ENCODE results near the gene RGL1.
A peak's percentile ranks its signal among the peaks of the same experiment; 100 is the strongest.
"Not testable (repeated sequence)": the region's sequence is repeated elsewhere in the genome, so short reads cannot be mapped to it uniquely, and the experiment has no call there.

Gene RGL1

DNA sequence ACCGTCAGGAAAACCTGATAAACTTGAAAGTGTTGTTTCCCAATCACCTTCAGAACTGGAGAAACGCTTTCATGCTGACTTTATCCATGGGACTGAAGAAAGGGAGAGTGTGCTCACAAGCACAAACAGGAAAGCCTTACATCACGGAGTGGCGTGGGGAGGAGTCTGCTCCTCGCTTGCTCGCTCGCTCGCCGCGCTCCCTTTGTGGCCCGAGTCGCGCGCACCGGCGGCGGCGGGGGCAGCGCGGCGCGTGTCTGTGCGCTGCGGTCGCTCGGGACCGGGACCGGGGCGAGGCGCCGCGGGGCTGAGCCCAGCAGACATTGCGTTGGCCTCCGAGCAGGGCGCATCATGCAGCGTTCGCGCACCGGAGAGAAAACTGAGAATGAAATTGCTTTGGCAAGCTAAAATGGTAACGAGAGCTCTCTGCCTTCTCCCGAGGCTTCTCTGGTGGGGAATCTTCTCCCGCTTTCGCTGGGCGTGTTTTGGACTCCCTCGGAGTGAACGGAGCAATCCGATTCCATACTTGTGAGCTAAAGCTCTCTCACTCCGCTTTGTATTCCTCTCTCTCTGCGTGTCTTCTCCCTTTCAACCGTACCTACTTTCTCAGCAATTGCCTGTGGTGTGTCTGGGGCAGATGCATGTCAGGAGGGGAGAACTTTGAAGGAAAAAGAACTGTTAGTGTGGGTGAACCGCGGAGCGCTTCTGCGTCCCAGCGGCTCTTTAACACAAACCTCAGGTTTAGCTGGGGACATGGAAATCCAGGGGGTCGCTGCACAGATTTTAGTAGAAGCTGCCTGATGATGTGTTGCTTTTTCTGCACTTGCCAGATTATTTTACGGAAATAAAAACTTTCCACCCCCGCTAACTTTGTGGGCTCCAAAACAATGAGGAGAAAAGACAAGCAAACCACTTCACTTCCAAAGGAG, at the start of gene RGL1:
TSS of gene RGL1 (plus strand) at position 205 of the 926 bp plus-strand sequence. CDS start at position 383, 178 bp downstream.
- peak; percentile 60 for DNase-seq

DNA sequence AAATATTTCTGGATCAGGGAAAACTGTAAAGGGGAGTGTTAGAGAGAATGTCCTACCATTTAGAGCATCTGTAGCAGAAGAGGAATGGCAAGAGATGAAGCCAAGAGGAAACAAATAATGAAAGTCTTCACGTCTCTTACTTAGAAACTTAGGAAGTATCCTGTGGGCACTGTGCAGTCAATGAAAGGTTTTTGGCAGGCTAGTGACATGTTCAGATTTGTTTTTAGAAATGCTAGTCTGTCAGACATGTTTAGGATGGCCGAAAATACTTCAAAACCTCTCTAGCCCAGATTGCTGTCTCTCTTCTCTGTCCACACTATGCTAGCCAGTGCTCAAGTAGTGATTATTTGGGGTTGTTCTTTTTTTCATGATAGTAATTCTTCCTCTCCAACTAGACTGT, 48.6 kb upstream of the RGL1 start:
- no peak for DNase-seq

DNA sequence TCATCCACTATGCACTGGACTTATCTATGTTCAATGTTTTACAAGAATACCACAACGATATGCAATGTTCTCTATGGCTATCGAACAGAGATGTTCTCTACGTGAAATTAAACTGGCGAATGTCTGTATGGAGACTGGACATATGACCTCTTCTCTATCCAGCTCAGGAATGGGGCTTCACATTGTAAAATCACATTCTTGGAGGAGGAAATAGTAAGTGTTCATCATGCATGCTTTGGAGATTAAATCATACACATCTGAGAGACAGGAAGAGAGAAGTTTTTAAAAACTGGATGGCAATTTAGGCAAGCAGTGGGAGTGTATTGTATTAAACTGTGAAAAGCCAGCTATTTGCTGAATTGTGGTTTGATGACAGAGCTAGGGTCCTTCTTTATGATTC, 47.9 kb upstream of the RGL1 start:
- DNase-seq = no peak

DNA sequence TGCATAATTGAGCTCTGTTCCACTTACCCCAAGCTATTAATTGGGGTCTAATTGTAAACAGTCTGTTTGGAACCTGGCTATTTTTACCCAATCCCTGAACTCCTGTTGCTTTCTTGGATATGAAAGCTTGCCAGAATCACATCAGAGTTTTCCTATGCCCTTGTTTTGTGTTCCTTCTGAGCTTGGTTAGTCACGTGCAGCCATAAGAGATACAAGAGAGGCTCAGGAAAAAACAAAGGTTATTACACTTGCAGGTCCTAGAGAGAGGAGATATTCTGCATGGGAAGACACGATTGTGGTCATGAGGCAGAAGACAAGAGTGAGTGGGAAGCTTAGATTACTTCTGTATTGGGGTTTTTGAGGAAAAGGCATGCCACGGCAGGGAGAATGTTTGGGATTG, 46.0 kb upstream of the RGL1 start:
- DNase-seq = no peak

DNA sequence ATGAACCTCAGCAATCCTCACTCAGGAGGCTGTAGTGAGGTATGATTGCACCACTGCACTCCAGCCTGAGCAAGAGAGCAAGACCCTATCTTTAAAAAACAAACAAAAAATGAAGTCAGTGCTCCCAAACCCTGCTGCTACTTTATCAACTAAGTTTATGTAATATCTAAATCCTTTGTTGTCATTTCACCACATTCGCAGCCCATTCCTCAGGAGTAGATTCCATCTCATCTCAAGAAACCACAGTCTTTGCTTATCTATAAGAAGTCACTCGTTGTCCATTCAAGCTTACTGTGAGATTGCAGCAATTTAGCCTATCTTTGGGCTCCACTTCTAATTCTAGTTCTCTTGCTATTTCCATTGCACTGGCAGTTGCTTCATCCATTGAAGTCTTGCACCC, 44.3 kb upstream of the RGL1 start:
- DNase-seq = no peak

DNA sequence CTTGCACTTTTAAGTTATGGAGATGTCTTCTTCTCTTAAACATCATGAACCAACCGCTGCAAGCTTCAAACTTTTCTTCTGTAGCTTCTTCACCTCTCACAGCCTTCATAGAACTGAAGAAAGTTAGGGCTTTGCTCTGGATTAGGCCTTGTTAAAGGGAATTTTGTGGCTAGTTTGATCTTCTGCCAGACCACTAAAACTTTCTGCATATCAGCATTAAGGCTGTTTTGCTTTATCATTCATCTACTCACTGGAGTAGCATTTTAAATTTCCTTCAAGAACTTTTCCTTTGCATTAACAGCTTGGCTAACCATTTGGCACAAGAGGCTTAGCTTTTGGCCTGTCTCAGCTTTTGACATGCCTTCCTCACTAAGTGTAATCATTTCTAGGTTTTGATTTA, 43.0 kb upstream of the RGL1 start:
- no peak for DNase-seq

DNA sequence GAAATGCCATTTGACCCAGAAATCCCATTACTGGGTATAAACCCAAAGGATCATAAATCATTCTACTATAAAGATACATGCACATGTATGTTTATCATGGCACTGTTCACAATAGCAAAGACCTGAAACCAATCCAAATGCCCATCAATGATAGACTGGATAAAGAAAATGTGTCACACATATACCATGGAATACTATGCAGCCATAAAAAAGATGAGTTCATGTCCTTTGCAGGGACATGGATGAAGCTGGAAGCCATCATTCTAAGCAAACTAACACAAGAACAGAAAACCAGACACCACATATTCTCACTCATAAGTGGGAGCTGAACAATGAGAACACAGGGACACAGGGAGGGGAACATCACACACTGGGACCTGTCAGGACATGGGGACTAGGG, 42.1 kb upstream of the RGL1 start:
- DNase-seq = not testable (repeated sequence)

DNA sequence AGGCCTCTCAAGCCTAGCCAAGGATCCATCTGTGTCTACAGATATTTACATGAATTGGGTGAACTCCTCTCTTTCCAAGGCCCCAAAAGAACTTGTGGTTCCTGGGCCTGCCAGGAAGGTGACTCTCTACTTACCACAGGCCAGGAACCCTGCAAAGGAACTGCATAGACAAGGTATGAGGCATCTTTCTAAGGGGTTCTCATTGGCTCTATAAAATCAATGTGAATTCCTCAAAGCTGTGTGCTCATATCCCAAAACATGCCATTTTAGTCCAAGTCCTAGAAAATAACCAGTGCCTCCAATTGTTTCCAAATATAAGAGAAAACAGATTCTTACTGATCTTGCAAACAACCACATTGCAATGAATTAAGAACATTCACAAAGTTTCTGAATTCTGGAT, 39.9 kb upstream of the RGL1 start:
- DNase-seq = no peak

DNA sequence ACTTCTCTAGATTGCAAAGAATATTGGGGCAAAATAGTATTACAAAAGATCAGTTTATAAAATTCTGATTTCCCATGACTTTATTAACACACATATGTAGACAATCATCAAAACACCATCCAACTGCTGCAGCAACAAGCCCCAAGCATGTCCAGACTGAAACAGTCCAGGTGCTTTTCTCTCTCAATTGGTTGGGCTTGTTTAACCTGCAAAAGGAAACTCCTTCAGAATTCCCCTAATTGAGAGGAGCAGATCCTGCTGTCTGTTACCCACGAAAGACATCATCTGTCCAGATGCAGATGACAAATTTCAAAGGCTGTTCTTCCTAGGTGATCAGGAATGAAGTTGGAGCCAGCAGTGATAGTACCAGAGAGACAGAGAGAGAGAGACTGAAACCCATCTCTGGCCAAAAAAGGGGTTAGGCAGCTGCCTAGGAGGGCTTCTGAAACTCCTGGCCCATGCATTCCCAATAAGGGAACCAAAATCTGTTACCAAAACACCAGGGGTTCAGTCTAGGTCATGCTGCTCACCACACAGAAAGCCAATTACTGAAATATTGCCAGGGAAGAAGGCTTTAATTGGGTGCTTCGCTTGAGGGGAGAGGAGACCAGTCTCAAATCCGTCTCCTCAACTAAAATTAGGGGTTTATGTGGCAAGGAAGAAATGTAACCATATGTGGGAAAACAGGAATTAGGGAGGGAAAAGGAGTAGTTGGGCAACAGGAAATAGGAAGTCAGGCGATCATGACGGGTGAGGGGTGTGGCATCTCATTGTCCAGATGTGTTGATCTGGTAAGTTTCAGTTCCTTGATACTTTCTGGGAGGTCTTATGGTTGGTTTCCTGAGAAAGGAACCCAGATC, 34.7 kb upstream of the RGL1 start:
- no peak for DNase-seq

DNA sequence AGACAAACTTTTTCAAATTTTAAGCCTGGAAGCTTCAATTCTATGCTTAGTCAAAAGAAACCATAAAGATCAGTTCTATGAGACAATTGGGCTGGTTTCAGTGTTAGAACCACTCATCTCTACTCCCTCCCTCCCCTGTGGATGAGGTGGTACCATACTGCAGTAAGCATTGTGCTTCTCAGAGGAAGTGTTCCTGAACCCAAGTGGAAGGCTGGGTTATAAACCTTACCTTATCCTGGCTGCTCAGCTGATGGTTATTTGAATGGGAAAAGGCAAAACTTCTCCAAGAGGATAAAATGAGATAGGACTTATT, 34.1 kb upstream of the RGL1 start:
- no peak for DNase-seq

DNA sequence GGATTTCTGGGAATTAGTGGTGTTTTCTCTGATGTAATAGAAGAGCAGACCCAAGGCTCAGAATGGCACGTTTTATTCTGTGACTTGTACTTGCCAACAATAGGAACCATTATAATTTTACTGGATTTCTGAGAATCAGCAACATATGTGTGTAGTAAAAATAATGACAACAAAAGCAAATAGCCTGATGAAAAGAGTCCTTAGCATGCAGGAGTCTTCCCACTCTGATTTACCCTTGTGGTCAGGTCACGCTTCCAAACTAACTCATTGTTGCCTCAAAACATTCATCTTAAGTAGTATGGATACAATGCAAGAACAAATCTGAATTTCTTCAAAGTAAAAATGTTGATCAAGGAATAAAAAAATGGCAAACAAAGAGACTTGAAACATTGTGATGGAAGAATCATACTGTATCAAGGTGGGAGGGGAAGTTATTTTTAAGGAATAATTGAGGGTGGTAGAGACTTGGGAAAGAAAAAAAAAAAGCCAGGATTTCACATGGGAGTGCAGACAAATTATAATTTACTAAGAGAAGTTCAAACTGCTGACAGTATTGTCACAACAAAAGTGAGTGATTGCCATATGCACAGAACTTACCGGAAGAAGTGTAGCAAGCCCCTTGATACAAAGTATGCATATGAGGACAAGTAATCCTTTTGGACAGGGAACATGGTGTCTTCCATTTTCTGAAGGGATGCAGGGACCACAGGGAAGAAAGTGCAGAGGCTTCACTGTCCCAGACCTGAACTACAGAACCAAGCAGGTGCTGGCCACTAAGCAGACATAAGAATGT, 31.2 kb upstream of the RGL1 start:
- no peak for DNase-seq

DNA sequence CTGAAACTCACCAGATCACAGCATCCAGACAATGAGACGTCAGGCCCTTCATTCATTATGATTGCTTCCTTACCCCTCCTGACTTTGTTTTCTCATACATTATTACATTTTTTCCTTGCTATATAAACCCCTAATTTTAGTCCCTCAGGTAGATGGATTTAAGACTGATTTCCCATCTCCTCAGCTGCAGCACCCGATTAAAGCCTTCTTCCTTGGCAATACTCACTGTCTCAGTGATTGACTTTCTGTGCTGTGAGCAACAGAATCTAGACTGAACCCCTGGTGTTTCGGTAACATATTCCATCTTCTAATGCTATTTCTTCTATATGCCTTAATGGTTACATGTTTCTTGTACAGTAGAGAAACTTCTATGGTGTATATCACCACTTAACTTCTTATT, 30.0 kb upstream of the RGL1 start:
- DNase-seq = no peak

DNA sequence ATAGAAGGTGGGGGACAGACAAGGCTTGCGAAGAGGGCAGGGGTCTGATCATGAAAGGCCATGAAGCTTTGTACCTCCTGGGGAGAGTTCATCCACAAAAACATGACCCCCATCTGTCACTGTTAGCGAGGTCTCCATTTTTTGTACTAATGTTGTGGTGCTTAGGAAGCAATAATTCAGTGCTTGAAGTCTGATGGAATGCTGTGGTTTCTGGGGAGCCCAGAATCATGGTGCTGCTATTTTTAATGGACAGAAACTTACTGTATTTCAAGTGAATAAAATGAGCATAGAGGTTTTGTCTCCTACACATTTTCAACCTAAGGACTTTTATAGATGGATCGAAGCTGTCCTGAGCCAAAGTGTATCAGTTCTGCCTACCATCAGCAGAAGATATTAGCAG, 28.2 kb upstream of the RGL1 start:
- DNase-seq = no peak

DNA sequence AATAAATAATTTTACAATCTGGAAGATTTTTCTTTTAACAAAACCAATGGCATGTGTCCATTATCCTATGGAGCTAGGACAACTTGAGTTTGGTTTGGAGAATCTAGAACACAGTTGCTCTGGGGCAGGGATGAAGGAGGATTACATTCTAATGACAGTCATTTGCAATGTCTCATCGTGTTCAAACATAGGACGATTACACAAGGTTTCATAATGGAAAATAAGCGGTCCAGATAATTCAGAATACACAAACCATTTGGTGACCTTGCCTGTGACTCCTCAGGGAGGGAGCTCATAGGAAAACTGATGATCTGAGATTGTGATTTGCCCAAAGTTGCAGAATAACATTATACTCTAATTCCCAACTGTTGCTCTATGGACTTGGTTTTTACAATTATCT, 27.6 kb upstream of the RGL1 start:
- no peak for DNase-seq

DNA sequence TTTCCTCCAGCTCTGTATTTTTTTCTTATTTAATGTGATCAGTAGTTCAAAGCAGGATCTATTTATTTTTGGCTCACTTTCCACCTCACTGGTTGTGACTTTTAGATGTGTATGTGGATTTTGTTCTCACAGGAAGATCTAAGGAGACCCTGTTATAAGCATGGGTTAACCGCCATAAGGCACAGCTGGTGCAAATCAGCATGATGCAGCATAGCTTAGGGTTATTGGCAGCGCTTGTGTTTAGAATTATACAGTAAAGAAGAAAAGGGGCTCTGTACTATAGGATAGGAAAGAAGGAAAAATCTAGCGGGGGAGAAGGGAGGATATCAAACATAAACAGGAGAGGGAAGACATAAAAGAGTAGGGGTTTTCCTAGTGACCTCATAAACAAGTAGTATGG, 26.9 kb upstream of the RGL1 start:
- no peak for DNase-seq

DNA sequence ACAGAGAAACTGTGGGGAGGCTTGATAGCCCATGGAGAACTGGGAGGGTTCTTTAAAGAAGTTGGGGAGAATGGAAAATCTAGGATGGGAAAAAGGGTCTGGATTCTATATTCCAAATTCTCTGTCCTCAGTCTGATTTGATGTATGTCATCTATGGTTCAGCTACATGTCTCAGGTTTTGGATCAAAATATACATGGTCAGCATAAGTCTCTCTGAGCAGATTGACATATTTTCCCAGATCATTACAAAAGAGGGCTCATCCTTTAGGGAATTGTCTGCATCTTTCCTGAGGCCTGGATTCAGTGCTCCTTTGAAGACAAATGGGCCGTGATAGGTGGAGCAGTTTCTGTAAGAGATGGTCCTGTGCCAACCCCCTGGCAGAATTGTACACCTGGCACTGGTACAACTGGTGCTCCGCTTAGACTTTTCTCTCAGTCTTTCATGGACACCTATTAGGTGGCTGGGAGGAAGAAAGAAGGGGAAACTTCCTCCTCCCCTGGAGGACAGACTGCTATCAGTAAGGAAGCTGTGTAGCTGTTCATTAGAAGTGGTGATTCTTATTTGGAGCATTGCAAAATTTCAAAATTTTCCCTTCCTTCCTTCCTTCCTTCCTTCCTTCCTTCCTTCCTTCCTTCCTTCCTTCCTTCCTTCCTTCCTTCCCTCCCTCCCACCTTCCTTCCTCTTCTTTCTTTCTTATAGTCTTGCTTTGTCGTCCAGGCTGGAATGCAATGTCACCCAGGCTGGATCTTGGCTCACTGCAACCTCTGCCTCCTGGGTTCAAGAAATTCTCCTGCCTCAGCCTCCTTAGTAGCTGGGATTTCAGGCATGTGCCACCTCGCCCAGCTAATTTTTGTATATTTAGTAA, 26.1 kb upstream of the RGL1 start:
- no peak for DNase-seq

DNA sequence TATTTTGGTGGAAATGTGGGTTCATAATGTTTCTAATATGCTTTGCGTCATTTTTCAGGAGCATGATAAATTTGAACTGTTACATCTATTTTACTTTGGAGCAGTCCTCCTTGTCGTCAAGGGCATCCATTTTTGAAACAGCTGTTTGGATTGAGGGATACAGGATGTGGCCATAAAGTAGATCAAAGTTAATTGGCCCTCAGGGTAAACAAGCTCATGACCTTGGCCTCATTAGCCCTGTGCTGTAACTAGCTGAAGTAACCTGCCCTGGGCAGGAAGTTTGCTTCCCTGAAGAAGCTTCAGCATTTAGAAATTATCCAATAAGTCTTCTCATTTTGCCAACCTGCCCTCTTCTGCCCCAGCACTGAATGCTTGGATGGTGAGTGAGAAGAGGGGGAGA, 24.8 kb upstream of the RGL1 start:
- no peak for DNase-seq

DNA sequence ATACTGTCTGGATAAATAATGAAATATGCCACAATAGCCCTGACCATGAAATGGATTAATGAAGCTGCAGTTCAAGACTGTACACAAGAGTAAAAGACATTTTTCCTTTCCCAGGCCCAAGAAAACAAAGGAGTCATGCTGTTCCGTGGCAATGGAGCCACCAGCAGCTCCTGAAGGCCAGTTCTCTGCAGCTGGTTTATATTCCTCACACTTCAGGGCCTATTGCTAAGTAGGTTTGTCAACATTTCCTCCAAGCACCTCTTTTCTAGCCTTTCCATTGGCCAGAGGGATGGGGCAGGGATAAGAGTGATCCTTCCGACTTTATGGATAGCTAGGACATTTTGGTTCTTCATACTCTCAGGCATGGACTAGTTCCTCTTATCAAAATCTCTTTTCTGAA, 24.2 kb upstream of the RGL1 start:
- no peak for DNase-seq

DNA sequence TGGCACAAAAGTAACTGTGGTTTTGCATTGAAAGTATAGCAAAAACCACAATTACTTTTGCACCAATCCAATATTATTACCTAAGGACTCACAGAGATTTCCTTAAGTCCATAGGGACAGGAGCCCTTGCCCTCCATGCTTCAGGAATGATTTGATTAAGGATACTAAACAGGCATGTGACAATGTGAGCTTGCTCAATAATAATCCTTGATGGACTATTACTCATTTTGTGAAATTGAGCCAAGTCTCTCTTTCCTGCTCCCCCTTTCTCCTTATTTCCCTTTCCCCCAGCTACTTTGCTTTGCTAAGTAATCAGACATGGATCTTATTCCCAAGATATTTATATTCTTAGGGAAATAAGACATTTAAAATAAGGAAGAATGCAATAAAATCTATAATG, 21.6 kb upstream of the RGL1 start:
- DNase-seq = no peak

DNA sequence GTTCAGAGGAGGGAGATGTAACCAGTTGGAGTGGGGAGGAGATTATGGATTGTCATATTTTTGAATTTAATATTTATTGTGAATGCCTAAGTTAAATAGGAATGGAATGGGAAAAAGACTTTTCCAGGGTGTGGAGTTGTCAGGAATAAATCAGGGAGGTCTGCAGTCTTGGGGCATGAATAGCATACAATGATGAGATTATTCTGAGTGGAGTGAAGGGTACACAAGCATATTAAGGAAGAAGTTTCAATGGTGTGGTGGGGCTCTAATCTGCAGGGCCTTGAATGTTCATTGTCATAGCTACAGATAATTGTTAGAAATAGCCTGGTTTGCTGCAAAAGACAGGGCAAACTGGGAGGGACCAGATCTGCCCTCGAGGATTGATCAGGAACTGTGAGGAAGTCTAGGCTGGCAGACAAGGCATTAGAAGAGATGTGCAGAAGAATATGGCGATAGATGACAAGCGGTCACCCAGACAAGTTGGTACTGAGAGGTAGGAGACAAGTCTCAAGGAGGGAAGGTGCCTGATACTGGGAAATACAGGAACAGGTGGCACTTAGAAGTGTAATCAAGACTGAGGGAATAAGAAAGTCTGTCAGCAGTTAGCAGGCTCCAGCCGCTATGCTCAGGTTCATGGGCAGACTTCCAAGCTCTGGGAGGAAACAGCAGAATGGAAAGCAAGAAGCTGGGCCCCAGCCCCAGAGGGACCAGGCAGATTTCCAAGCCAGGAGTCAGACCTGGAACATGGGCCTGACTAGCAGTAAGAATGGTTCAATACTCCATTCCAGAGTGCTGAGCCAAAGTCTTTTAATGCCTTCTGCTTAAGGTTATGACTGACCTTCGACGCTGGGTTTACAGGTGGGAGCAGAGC, 20.9 kb upstream of the RGL1 start:
- no peak for DNase-seq

DNA sequence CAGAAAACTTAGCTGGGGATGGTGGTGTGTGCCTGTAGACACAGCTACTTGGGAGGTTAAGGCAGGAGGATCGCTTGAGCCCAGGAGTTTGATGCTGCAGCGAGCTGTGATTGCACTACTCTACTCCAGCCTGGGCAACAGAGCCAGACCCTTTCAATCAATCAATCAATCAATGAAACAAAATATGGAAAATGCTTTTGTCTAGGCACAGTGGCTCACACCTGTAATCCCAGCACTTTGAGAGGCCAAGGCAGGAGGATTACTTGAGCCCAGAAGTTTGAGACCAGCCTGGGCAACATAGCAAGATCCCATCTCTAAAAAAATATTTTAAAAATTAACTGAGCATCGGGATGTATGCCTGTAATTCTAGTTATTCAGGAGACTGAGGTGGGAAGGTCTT, 19.0 kb upstream of the RGL1 start:
- DNase-seq = not testable (repeated sequence)

Measured in NCI-H2107 (cell line).